NCI-H345 (cell line): Measurements from ENCODE around the gene MPST.
A peak's percentile ranks its signal among the peaks of the same experiment; 100 is the strongest.

Source experiments
- DNase-seq: peaks from one replicate; lab custom pipeline; 2025; lab: John Stamatoyannopoulos, UW

MPST gene

DNA sequence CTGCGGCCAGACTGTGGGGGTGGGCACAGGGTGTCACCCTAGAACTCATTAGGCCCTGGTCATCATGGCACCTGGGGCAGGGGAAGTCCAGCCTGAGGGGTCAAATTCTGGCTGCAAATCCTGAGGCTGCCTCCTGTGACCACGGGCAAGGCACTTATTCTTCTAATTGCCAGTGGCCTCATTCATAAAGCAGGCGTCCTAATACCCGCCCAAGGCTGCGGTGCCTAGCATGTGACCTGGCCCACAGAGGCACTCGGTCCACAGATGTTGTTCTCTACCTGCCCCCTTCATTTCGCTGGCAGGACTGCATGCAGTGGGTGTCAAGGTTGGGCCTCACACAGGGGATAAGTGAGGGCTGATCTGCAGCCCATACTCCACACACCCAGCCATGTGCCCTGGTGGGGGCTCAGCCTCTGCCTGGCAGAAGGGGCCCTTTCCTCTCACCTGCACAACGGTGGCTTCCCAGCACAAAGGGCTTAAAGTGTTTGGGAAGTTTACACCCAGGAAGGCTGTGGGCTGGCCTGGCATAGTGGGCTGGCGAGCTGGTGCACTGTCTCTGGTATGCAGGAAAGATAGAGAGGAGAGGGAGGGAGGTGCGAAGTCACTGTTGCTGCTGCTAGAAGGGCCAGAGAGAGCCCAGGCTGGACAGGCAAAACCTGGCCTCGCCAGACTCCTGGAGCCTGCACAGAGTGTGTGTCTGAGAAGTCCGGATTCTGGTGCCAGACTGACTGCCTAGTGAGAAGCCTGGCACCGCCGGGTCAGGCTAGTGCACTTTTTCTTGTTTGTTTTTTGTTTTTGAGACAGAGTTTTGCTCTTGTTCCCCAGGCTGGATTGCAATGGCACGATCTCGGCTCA lies 3.2 kb downstream of the MPST start:
- DNase-seq: no peak

DNA sequence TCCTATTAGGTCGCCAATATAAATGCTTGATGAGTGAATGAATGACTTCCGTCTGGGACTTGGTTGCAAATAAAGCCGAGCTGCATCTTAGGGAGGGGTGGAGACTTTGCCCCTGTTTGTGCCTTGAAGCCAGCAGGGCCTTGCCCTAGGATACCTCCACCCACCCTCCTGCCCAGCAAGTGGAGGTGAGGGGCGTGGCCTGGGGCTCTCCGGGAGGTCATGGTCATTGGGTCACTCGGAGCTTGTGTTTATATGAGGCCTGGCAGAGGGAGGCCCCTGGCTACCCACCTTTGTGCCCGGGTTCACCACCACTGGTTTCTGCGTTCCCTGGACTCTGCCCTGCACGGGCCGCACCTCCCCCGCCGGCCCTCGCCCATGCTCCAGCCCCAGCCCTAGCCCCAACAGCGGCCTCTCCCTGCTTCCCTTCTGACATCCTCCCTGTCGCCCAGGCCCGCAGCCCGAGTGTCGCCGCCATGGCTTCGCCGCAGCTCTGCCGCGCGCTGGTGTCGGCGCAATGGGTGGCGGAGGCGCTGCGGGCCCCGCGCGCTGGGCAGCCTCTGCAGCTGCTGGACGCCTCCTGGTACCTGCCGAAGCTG lies 4.3 kb downstream of the MPST start:
- no peak for DNase-seq

DNA sequence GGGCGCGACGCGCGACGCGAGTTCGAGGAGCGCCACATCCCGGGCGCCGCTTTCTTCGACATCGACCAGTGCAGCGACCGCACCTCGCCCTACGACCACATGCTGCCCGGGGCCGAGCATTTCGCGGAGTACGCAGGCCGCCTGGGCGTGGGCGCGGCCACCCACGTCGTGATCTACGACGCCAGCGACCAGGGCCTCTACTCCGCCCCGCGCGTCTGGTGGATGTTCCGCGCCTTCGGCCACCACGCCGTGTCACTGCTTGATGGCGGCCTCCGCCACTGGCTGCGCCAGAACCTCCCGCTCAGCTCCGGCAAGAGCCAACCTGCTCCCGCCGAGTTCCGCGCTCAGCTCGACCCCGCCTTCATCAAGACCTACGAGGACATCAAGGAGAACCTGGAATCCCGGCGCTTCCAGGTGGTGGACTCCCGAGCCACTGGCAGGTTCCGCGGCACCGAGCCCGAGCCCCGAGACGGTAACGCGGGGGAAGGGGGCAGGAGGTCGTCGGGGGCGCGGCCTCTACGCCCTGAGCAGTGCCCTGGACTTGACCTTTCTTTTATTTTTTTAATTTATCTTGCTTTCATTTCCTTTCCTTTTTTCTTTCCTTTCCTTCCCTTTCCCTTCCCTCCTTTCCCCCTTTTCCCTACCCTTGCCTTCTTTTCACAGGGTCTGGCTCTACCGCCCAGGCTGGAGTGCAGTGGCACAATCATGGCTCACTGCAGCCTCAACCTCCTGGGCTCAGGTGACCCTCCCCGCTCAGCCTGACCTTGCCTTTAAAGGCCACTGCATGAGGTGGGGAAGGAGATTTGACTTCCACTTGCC lies 5.0 kb downstream of the MPST start:
- DNase-seq: no peak

DNA sequence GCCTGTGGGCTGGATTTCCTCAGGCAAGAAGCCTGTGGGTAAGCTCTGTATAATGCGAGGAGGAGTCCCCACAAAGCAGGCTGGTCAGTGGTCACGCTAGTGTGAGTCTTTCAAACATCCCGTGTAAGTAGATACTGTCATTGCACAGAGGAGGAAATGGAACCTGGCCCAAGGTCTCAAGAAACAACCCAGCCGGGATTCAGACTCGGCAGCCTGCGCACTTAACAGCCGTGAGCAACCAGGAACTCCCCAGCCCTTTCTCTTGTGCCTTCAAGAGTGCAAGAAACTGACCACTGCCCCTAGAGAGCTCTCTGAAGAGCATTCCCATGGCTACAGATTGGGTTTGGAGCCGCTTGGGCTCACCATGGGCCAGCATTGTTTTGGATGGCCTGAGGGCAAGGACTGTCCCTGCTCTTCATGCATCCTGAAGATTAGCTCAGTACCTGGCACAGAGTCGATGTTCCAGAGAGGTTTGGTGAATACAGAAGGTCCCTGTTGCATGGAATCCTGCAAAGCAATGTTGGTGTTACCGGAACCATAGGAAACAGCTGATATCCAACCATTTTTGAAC lies 6.0 kb downstream of the MPST start:
- DNase-seq: no peak

DNA sequence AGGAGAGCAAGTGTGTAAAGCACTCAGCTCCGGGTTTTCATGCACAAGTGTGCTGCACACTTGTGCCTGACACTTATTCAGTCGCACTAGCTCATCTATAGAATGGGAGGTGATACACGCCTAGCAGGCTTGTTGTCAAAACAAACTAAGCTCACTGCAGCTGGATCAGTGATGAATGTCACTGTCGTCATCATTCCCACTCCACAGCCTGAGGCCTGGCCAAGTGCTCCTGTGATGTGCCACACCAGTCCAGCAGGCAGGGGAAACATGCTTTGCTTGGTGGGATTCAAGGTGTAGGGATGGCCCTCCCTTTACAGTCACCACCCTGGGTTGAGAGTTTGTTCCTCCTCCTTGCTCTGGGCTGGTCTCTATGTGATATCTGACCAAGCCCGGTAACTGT lies 6.8 kb downstream of the MPST start:
- DNase-seq: no peak

DNA sequence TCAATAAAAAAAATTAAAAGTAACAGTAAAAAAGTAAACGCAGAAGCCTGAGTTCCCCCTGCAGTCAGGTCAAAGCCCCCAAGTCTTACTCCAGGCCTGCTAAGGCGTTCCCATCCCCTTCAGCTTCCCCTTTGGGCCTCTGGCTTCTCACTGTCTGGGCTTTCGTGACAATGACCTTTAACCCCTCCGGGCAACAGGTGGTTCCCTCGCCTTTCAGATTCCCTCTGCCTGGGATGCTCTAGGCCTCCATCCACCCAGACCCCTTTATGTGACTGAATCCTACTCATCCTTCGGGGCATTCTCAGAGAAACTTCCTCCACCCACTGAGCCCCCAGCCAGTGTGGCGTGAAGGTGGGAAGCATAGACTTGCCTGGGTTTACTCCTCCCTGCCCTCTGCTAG lies 8.0 kb downstream of the MPST start:
- DNase-seq: no peak

DNA sequence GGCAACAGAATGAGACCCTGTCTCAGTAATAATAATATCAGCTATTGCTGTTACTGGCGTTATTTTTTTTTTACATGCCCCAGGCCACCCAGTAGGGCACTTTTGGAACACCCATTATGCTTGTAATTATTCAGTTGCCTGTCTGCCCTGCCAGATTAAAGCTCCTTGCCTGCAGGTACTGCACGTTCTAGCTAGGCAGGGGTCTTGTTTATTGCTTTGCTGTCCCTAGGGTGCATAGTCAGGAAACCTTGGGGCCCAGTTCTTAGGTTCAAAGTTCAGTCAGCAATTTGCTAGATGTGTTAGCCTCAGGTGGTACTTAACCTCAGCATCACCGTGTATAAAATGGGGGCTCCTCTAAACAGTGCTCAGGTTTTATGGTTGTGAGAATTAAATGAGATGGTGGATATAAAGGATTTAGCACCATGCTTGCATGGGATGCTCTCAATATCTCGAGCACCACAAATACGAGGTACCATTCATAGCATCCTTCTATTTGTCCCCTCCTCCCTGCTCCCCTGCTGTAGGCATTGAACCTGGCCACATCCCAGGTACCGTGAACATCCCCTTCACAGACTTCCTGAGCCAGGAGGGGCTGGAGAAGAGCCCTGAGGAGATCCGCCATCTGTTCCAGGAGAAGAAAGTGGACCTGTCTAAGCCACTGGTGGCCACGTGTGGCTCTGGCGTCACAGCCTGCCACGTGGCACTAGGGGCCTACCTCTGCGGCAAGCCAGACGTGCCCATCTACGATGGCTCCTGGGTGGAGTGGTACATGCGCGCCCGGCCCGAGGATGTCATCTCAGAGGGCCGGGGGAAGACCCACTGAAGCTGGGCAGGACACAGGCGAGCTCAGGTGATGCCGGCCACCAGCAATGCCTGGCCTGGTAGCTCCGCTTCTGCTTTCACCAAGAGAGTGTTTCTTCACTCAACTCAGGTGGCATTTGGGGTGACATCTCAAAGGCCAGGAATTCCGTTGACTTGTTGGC lies 9.4 kb downstream of the MPST start:
- no peak for DNase-seq

DNA sequence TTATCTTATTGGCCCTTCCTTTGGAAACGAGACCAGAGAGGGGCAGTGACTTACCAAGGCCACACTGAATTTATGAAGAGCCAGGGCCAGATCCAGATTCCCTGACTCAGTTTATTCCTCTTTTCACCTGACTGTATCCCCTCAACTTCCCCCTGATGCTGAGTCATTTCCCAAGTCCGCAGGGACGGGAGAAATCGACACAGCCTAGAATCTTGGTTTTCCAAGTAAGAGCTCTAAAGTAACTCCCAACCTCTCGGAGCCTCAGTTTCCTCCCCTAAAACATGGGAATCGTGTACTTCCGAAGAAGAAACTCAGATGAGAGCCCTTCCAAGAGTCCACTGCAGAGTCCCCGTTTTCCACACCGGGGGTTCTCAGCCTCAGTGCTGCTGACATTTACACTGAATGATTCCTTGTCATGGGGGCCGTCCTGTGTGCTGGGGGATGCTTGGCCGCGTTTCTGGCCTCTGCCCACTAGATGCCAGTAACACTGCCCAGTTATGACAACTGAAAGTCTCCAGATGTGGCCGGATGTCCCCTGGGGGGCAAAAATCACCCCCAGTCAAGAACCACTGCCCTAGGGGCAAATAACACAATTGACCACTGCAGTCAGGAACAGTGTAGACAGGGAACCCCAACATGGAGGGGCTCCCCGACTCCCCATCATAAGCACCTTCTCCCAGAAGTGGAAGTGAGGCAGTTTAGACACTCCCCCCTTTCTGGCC lies 11.2 kb downstream of the MPST start:
- DNase-seq: no peak

DNA sequence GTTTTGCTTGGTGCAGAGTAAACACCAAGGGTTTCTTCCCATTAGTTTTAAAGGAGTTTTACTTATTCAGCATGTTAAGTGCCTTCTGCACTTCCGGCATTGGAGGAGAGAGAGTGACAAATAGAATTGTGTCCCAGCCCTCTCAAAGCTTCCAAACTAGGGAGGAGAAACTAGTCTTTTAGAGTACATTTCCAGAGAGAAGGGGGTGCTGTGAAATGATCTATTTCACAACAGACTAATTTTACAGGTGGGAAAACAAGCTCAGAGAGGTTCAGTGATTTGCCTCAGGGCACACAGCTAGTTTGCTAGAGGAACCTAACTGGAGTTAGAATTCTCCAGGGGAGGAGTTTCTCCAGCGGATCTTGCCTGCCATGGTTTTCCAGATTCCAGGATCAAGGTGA lies 12.6 kb downstream of the MPST start:
- no peak for DNase-seq

DNA sequence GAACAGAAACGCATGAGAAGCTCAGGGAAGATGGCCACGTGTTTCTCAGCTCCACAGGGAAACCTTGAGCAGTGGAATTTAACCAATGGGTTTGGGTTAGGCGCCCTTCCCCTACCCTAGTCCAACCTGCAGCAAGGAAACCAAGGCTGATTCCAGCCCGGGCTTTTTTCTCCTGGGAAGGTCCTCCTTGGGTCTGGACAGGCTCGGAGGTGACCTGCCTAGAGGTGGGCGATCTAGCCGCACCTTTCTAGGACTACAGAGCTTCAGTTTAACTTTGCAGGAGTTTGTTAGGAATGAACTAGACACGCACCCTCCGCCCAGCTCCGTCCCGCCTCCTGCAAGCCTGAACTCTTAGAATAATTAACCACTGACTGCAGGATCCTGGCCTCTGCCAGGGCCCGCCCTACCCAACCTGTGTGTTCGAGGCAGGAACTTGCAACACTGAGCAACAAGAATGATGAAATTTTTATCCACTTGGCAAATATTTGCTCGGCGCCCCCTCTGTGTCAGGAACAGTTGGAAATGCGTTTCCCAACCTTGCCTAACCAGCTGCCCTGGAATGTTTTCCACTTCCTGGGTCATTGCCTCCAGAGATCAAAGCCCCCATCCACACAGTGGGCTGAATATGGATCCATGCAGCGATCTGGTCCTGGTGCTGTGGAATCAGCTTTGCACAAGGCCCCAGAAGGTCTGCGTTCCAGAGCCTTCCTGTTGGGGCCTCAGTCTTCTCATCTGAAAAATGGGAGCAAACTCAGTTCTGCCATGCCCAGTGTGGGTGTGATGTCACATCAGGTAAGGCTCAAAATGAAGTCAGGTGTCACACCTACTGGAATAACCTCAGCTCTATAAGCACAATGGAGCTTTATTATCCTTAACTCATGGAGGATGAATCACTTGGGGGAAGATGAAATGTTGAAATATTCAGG lies 13.3 kb downstream of the MPST start:
- no peak for DNase-seq

DNA sequence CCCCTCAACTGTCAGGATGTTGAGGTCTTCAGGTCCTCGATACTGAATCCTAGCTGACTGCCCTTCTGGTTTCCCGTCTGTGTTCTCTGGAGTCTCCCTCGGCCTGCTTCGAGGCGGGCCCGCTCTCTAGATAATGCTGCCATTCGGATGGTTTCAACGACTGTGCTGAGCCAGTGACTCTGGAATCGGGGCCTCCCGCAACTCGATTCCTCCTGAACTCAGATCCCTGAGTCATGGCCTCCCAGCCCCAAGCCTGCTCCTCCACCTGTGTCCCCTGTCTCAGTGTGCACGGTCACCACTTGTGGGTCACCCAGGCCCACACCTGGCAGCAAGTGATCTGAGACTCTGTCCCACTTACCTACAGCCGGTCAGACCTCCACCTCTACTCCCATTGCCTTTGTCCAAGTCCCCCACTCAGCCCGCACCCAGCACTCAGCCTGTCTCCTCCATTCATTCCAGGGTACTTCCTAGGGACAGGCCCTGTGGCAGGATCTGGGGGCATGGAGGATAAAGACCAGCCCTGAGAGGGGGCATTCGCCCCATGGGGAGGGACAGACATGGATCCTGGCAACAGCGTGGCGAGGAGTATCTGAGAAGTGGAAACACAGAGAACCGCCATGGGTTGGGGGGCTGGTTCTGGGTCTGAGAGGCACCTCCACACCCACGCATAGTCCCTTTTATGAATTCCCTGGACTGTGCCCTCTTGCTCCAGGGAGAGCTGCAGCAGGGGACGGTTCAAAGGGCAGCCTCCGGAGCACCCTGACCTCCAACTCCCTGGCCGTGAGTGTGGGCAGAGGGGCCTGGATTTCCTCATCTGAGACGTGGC lies 14.3 kb downstream of the MPST start:
- DNase-seq: no peak

DNA sequence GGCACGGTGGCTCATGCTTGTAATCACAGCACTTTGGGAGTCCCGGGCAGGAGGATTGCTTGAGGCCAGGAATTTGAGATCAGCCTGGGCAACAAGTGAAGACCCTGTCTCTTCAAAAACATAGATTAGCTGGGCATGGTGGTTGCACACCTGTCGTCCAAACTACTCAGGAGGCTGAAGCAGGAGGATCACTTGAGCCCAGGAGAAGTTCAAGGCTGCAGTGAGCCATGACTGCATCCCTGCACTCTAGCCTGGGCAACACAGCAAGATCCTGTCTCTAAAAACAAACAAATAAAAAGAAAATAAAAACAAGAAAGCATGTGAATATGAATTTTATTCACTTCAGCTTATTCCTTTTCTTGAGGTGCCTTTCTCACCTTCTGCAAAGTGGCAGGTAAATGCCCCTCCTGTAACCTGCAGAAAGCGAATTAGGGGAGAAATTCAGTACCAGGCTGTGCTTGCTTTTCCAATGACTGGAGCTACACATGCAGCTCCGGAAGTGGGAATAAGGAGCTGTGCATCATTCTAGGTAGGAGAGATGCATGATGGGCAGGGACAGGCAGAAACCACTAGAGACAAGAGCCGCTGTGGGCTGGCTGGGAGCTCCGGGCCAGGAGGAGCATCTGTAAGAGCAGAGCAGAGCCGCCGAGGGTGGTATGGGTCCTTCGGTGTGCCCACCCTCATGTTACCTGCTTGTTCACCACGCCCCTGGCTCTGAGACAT lies 17.3 kb downstream of the MPST start:
- DNase-seq: no peak

DNA sequence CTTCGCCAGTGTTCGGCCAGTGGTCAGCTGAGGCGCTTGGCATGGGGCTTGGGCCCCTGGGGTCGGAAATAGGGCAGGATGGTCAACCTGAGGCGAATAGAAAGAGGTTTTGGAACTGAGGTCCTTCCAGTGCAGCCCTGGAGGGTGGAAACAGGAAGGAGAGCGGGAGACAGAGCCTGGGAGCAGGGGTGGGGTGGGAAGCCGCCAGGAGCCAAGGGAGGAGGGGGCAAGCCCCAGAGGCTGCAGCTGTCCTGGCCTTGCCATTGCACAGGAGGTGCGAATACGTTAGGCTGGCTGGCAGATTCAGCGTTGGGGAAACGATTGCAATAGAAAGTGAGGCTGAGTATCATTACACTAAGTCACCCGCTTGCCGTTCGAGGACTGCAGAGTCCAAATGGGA lies 18.1 kb downstream of the MPST start:
- no peak for DNase-seq

DNA sequence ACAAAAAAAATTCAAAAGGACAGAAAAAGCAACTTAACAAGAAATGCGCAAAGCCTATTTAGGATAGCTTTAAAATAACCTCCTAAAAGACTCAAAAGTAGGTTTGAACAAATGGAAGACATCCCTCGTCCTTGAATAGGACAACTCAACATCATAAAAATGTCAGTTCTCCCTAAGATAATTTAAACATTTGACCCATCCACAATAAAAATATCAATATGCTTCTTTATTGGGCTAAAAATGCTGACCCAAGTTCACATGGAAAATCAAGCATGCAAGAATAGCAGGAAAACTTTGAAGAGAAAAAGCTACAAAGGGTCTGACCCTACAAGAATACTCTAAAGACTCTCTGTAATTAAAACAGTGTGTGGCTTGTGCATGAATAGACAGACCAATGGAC lies 19.9 kb downstream of the MPST start:
- no peak for DNase-seq

DNA sequence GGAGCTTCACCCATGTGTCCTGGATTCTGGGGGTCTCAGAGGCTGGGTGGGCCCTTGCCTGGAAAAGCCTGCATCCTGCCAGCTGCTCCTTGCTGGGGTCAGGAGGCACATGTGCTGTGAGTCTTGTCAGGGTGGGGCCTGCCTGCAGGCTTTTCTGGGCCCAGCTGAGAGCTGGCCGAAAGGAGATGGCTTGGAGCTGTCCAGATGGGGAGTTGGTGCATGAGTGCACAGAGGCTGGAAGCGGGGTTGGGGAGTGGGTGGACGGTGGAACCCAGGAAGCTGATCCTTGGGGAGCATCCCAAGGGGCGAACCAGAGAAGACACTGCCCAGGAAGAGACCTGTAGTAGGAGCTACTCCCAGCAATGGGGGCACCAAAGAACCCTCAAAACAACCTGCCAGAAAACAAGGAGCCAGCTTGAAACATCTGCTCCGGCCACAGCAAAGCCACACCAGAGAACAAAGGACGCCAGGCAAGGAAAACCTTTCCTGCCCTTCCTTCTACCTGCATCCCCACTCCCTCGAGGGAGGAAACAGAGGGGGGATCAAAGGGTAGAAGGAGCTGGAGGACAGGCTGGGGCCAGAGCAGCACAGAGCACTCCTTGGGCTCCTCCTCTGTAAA lies 23.8 kb downstream of the MPST start:
- no peak for DNase-seq

DNA sequence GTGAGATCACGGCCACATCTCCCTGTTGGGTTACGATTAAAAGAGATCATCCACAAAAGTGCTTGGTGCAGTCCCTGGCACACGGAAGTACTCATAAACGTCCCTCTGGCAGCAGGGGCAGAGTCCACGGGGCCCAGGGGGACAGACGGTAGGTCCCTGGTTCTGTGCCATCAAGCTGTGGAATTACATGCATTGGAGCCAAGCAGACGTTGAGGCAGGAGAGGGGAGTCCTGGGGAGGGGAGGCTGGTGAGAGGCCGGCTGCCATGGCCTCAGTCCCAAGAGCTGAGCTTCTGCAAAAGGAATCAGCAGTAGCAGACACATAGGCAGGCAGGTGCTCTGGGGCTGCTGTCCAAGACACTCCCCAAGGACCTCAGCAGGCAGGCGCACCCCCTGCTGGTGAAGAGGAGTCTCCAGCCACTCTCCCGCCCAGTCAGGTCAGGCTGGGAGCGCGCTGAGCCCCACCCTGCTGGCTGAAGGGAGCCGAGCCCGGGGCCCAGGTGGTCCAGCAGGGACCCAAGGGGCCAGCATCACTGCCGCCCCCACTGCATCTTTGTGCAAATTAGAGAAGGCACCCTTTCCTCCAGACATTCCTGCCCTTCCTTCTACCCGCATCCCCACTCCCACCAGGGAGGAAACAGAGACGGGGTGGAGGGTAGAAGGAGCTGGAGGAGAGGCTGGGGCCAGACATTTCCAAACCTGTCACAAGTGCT lies 24.4 kb downstream of the MPST start:
- DNase-seq: peak; percentile 13
